ENCODE measurements around the gene DNAH17.

- no peak for TF ChIP-seq CTCF (IDR thresholded peaks at IDR 0.05 in 2 of 3, conservative IDR thresholded peaks at IDR 0.05 in 1 of 3; ENCODE audit: borderline replicate concordance in 1 of 3, insufficient read depth in 1 of 3, low read depth in 2 of 3, low read length in 2 of 3)
- no peak for TF ChIP-seq ATF3 (IDR thresholded peaks at IDR 0.05)
- TF ChIP-seq POLR2A (IDR thresholded peaks at IDR 0.05; ENCODE audit: borderline replicate concordance, extremely low read depth, insufficient read depth, insufficient read length) = no peak
- TF ChIP-seq POLR2AphosphoS5 (IDR thresholded peaks at IDR 0.05; ENCODE audit: low read depth, low read length) = no peak
Measured at GRCh38 chr17:78441271-78441971, 135.8 kb downstream of the DNAH17 start.

Data from HCT116 (cell line).